Dermis microvascular lymphatic vessel endothelial cell (primary cell): Measurements from ENCODE around the gene UBE2I. TPM values are rescaled to one million over a fixed set of nuclear protein-coding genes. Genes with fewer than 3 reads are reported as not detected.
"Not testable (repeated sequence)": the region's sequence is repeated elsewhere in the genome, so short reads cannot be mapped to it uniquely, and the experiment has no call there.

ENCODE experiments used
- DNase-seq, 2 donors: peaks; one replicate each; pipeline versions ENCODE4 v3.0.0 to v3.0.0-alpha.2; 2010; ENCODE audit warnings: low read depth in 2 of 2
- total RNA-seq: library from RNA; depleted of rRNA; stranded (reverse); fragments of >200 nt; gene quantifications from 2 replicates; pipeline ENCODE4 v1.2.1, GENCODE V29; 2014

The UBE2I gene
- total RNA-seq, 1 donor from 2014 or later = 34.1 TPM

GRCh38 chr16:1312903-1313302, 3.5 kb downstream of the UBE2I start:
- no peak for DNase-seq

- no peak for DNase-seq
Observed at GRCh38 chr16:1313721-1314369, 4.4 kb downstream of the UBE2I start.

GRCh38 chr16:1314399-1315068, 5.1 kb downstream of the UBE2I start:
- no peak for DNase-seq

GRCh38 chr16:1315081-1316032, 5.9 kb downstream of the UBE2I start:
- no peak for DNase-seq

GRCh38 chr16:1316033-1316405, 6.6 kb downstream of the UBE2I start:
- no peak for DNase-seq

GRCh38 chr16:1317479-1318267, 8.2 kb downstream of the UBE2I start:
- no peak for DNase-seq

GRCh38 chr16:1318268-1318545, 8.8 kb downstream of the UBE2I start:
- DNase-seq = no peak

GRCh38 chr16:1319041-1319440, 9.6 kb downstream of the UBE2I start:
- no peak for DNase-seq

GRCh38 chr16:1320097-1320496, 10.7 kb downstream of the UBE2I start:
- DNase-seq = no peak

GRCh38 chr16:1320658-1321240, 11.3 kb downstream of the UBE2I start:
- DNase-seq = no peak

GRCh38 chr16:1322407-1322806, 13.0 kb downstream of the UBE2I start:
- no peak for DNase-seq

GRCh38 chr16:1323296-1324239, 14.1 kb downstream of the UBE2I start:
- no peak for DNase-seq

- DNase-seq = no peak
Observed at GRCh38 chr16:1324286-1324826, 14.9 kb downstream of the UBE2I start.

GRCh38 chr16:1325261-1325660, 15.8 kb downstream of the UBE2I start:
- no peak for DNase-seq

- no peak for DNase-seq
Observed at GRCh38 chr16:1325673-1326371, 16.4 kb downstream of the UBE2I start.

- DNase-seq = no peak
Observed at GRCh38 chr16:1326391-1326790, 17.0 kb downstream of the UBE2I start.

- no peak for DNase-seq
Observed at GRCh38 chr16:1326946-1327618, 17.6 kb downstream of the UBE2I start.

- no peak for DNase-seq
Observed at GRCh38 chr16:1327619-1327947, 18.1 kb downstream of the UBE2I start.

- DNase-seq = not testable (repeated sequence)
Observed at GRCh38 chr16:1328136-1328535, 18.7 kb downstream of the UBE2I start.
